ENCODE measurements around the gene KCNJ9. TPM values are rescaled to one million over a fixed set of nuclear protein-coding genes. Genes with fewer than 3 reads are reported as not detected.

The KCNJ9 gene
- total RNA-seq, 1 donor = not detected

DNA sequence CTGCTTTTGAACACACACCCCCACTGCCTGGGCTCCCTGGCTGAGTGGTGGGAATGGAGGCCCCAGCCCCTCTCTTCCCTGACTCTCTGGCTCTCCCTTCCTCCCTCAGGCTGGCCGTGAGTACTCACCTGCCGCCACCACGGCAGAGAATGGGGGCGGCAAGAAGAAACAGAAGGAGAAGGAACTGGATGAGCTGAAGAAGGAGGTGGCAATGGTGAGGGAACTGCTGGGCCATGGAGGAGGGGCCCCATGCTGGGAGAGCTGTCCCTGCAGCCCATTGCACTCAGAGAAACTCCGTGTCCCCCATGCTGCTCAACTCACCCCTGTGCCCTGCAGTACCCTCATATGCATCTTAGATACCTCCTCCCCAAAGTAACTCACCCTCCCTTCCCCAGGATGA, 39.5 kb downstream of the KCNJ9 start:
- TF ChIP-seq, protein P1, sequence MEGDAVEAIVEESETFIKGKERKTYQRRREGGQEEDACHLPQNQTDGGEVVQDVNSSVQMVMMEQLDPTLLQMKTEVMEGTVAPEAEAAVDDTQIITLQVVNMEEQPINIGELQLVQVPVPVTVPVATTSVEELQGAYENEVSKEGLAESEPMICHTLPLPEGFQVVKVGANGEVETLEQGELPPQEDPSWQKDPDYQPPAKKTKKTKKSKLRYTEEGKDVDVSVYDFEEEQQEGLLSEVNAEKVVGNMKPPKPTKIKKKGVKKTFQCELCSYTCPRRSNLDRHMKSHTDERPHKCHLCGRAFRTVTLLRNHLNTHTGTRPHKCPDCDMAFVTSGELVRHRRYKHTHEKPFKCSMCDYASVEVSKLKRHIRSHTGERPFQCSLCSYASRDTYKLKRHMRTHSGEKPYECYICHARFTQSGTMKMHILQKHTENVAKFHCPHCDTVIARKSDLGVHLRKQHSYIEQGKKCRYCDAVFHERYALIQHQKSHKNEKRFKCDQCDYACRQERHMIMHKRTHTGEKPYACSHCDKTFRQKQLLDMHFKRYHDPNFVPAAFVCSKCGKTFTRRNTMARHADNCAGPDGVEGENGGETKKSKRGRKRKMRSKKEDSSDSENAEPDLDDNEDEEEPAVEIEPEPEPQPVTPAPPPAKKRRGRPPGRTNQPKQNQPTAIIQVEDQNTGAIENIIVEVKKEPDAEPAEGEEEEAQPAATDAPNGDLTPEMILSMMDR (IDR thresholded peaks at IDR 0.05; ENCODE audit: extremely low read depth, low read depth, low read length) = no peak
- no peaks in the 10 kb centered on the region for H4K20me1 ChIP-seq (ENCODE audit: insufficient read depth, low read length)
- H3K4me2 ChIP-seq (ENCODE audit: insufficient read depth, low read length) = no peak overlapping the region
- peaks cover 12% of the 10 kb centered on the region for H3K27me3 ChIP-seq (ENCODE audit: insufficient read depth, low read length)
- no peak overlapping the region for H2AFZ ChIP-seq (ENCODE audit: low read length)
- H3K79me2 ChIP-seq (ENCODE audit: insufficient read depth, low read length) = no peaks in the 10 kb centered on the region
- no peak overlapping the region for H3K4me3 ChIP-seq (ENCODE audit: insufficient read depth, low read length)
- H3K27ac ChIP-seq (ENCODE audit: low read depth, low read length) = no peak overlapping the region
- H3K9me3 ChIP-seq (ENCODE audit: low read depth, low read length) = no peaks in the 10 kb centered on the region
- no peaks in the 10 kb centered on the region for H3K36me3 ChIP-seq (ENCODE audit: insufficient read depth, low read length)
- DNase-seq (ENCODE audit: insufficient read length, low spot score, missing footprints) = no peak
- H3K4me1 ChIP-seq (ENCODE audit: insufficient read depth, low read length) = peaks cover 17% of the 10 kb centered on the region

GRCh38 chr1:160121388-160121787, 40.0 kb downstream of the KCNJ9 start:
- Histone ChIP-seq H3K9me3 (ENCODE audit: low read depth, low read length) (no peaks in the 10 kb centered on the region), H2AFZ (ENCODE audit: low read length) (no peak overlapping the region), H3K4me2 (ENCODE audit: insufficient read depth, low read length) (no peak overlapping the region), H3K27ac (ENCODE audit: low read depth, low read length) (no peak overlapping the region), H3K27me3 (ENCODE audit: insufficient read depth, low read length) (peaks cover 11% of the 10 kb centered on the region), H3K4me3 (ENCODE audit: insufficient read depth, low read length) (no peak overlapping the region), H3K79me2 (ENCODE audit: insufficient read depth, low read length) (no peaks in the 10 kb centered on the region), H3K4me1 (ENCODE audit: insufficient read depth, low read length) (peaks cover 23% of the 10 kb centered on the region), H4K20me1 (ENCODE audit: insufficient read depth, low read length) (no peaks in the 10 kb centered on the region), H3K36me3 (ENCODE audit: insufficient read depth, low read length) (no peaks in the 10 kb centered on the region)
- no peak for DNase-seq (ENCODE audit: insufficient read length, low spot score, missing footprints)
- TF ChIP-seq, protein P1 (IDR thresholded peaks at IDR 0.05; ENCODE audit: extremely low read depth, low read depth, low read length) = no peak

GRCh38 chr1:160122978-160123495, 41.7 kb downstream of the KCNJ9 start:
- no peak overlapping the region for H3K4me2 ChIP-seq (ENCODE audit: insufficient read depth, low read length)
- no peak overlapping the region for H3K27ac ChIP-seq (ENCODE audit: low read depth, low read length)
- H3K9me3 ChIP-seq (ENCODE audit: low read depth, low read length) = no peaks in the 10 kb centered on the region
- TF ChIP-seq, protein P1 (IDR thresholded peaks at IDR 0.05; ENCODE audit: extremely low read depth, low read depth, low read length) = no peak
- no peaks in the 10 kb centered on the region for H3K36me3 ChIP-seq (ENCODE audit: insufficient read depth, low read length)
- peaks cover 4% of the 10 kb centered on the region for H3K27me3 ChIP-seq (ENCODE audit: insufficient read depth, low read length)
- no peaks in the 10 kb centered on the region for H4K20me1 ChIP-seq (ENCODE audit: insufficient read depth, low read length)
- no peak for DNase-seq (ENCODE audit: insufficient read length, low spot score, missing footprints)
- H3K4me3 ChIP-seq (ENCODE audit: insufficient read depth, low read length) = no peak overlapping the region
- H2AFZ ChIP-seq (ENCODE audit: low read length) = no peak overlapping the region
- H3K79me2 ChIP-seq (ENCODE audit: insufficient read depth, low read length) = no peaks in the 10 kb centered on the region
- H3K4me1 ChIP-seq (ENCODE audit: insufficient read depth, low read length) = peaks cover 30% of the 10 kb centered on the region

DNA sequence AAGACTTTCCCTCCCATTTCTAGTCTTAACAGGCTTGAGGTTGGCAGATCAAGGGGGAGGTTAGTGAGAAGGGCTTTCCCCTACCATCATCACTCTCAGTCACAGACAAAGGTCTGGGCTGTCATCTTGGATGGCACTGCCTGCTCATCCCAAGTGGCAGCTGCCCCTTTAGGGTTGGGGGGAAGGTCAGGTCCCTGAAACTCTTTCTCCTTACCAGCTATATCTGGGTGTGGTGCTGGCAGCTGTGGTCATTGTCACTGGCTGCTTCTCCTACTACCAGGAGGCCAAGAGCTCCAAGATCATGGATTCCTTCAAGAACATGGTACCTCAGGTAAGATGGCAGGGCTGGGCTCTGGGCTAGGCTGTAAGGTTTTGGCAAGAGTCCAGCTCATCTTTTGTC, 42.4 kb downstream of the KCNJ9 start:
- Histone ChIP-seq H3K79me2 (ENCODE audit: insufficient read depth, low read length) (no peaks in the 10 kb centered on the region), H3K4me2 (ENCODE audit: insufficient read depth, low read length) (no peak overlapping the region), H3K27ac (ENCODE audit: low read depth, low read length) (no peak overlapping the region), H3K27me3 (ENCODE audit: insufficient read depth, low read length) (no peaks in the 10 kb centered on the region), H3K36me3 (ENCODE audit: insufficient read depth, low read length) (no peaks in the 10 kb centered on the region), H3K9me3 (ENCODE audit: low read depth, low read length) (no peaks in the 10 kb centered on the region), H3K4me3 (ENCODE audit: insufficient read depth, low read length) (no peak overlapping the region), H4K20me1 (ENCODE audit: insufficient read depth, low read length) (no peaks in the 10 kb centered on the region), H2AFZ (ENCODE audit: low read length) (no peak overlapping the region), H3K4me1 (ENCODE audit: insufficient read depth, low read length) (peaks cover 36% of the 10 kb centered on the region)
- no peak for DNase-seq (ENCODE audit: insufficient read length, low spot score, missing footprints)
- TF ChIP-seq, protein P1 (IDR thresholded peaks at IDR 0.05; ENCODE audit: extremely low read depth, low read depth, low read length) = no peak

Measured in osteoblast (primary cell).